Fibroblast of the aortic adventitia (primary cell): ENCODE measurements around the gene FLOT1. TPM values are rescaled to one million over a fixed set of nuclear protein-coding genes. Genes with fewer than 3 reads are reported as not detected.

Source experiments
- DNase-seq: peaks from one replicate; pipeline ENCODE4 v3.0.0-alpha.2; 2010; ENCODE audit warnings: low read depth
- H3K4me3 ChIP-seq: 2 replicates; pipeline ENCODE4 v1.5.1; 2011; ENCODE audit warnings: low read depth, mild to moderate bottlenecking, control low read depth, low read length, moderate library complexity
- total RNA-seq: library from RNA; depleted of rRNA; stranded (reverse); fragments of >200 nt; gene quantifications from 2 replicates; pipeline ENCODE4 v1.2.3, GENCODE V29; 2012; ENCODE audit warnings: low replicate concordance
- TF ChIP-seq, protein P1 (sequence below): IDR thresholded peaks from 2 replicates; pipeline ENCODE4 v1.5.1; 2011; ENCODE audit warnings: mild to moderate bottlenecking, low read length, control low read depth, inconsistent platforms; ENCODE audit not compliant: insufficient read depth

Gene FLOT1
- total RNA-seq, 1 donor, result 109 TPM

DNA sequence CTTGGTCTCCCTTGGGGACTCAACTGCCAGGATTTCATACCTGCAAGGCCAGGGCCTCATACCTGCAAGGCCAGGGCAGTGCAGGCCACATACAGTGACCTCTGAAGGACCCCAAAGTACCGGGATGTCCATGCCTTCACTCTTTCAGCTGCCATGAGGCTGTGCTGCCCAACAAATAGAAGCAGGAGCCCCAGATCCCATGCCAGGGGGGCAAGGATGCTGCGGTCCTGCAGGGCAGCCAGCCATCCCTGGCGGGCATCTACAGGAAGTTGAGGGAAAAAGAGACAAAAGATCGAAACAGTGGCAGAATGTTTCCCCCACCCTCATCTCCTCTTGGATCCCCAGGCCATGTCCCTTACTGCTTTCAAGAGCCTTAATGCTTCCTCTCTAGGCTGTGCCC is 52.5 kb downstream of the FLOT1 start:
- TF ChIP-seq, protein P1, sequence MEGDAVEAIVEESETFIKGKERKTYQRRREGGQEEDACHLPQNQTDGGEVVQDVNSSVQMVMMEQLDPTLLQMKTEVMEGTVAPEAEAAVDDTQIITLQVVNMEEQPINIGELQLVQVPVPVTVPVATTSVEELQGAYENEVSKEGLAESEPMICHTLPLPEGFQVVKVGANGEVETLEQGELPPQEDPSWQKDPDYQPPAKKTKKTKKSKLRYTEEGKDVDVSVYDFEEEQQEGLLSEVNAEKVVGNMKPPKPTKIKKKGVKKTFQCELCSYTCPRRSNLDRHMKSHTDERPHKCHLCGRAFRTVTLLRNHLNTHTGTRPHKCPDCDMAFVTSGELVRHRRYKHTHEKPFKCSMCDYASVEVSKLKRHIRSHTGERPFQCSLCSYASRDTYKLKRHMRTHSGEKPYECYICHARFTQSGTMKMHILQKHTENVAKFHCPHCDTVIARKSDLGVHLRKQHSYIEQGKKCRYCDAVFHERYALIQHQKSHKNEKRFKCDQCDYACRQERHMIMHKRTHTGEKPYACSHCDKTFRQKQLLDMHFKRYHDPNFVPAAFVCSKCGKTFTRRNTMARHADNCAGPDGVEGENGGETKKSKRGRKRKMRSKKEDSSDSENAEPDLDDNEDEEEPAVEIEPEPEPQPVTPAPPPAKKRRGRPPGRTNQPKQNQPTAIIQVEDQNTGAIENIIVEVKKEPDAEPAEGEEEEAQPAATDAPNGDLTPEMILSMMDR, result no peak
- peak overlapping the region; percentile 92 for H3K4me3 ChIP-seq
- no peak for DNase-seq

DNA sequence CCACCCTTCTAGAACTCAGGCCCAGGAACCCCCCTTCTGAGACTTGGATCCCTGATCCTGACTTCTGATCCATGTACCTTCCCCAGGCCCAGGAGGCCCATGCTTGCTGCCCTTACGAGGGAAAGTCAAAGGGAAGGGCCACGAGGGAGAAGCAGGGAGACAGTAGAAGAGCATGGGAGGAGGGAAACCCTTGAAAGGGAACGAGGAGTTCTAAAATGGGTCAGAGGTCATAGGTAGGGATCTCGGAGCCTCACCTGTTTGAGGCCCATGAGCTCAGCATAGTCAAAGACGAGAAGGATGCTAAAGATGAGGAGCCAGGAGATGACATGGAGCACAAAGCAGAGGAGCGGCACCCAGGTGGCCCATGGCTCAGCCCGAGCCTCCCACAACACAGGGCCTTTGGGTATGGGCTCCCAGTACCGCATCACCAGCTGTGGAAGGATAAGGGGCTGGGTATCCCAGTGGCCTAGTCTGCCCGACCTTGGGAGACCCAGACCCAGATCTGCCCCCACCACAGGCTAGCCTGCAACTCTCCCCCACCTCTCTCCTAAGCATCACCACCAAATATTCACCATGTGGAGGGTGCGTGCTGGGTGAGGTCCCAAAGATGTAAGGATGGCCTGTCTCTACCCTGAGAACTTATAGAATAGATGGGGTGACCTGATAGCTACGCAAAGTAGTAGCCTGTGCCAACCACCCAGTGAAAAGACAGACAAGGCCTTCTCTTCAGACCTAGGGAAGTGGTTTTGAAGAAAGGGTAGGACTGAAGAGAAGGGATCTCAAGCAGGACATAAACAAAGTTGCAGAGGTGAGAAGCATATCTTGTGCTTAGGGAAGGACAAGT is 53.2 kb downstream of the FLOT1 start:
- H3K4me3 ChIP-seq, result peak overlapping the region; percentile 93

DNA sequence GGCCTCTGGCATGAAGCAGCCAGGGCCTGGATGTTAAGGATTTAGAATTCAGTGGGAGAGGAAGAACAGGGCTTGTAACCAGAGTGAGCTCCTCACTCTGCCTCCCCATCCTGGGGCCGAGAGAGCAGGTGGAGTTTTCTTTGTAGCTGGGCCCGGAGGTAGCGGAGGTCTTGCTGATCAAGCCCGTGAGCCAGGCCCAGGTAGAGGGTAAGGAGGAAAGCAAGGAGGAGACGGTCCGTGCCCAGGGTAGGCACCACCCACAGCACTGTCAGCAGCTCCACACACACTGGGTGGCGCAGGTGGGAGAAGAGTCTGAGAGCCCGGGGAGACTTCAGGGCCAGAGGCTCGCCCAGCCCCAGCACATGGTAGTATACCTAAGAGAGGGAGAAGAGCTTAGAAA is 53.9 kb downstream of the FLOT1 start:
- TF ChIP-seq, protein P1, result no peak
- DNase-seq, result no peak
- H3K4me3 ChIP-seq, result peak overlapping the region; percentile 93

More for the DNA sequence above, 53.2 kb downstream of the FLOT1 start:
- DNase-seq, result no peak
- TF ChIP-seq, protein P1, result peak; percentile 0

DNA sequence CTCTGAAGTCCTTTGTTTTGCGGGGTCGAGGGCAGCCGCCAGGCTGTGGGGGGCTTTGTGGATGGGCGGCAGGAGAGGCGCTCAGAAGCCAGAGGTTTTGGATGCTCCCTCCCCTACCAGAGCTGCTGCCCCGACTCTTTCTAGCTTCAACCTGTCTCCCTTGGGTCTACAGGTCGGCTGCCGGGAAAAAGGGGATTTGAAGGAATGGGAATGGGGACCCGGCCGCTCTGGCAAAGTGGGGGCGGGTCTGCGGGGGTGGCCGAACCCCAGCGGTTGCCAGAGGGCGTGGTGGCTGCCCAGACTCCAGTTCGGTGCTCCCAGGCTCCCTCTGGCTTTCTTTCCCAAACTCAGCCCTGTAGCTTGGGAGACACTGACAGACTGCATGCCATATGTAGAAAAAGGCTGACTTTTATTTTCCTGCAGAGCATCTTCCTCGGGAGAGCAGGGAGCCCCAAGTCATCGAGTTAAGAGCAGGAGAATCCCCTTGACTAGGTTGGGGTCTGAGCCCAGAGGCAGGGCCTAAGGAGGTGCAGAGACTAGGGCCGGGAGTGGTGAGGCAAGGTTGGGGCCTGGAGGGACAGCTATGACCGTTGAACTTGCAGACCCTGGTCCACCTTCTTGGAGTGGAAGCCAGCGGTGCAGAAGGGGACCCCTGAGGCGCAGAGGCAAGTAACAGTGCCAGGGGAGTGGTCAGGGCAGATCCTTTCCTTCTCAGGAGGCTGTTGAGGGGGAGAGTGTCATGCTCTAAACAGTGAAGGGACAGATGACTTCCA is 54.6 kb downstream of the FLOT1 start:
- peak; percentile 59 for DNase-seq
- H3K4me3 ChIP-seq, result peak overlapping the region; percentile 93
- TF ChIP-seq, protein P1, result peak; percentile 41

DNA sequence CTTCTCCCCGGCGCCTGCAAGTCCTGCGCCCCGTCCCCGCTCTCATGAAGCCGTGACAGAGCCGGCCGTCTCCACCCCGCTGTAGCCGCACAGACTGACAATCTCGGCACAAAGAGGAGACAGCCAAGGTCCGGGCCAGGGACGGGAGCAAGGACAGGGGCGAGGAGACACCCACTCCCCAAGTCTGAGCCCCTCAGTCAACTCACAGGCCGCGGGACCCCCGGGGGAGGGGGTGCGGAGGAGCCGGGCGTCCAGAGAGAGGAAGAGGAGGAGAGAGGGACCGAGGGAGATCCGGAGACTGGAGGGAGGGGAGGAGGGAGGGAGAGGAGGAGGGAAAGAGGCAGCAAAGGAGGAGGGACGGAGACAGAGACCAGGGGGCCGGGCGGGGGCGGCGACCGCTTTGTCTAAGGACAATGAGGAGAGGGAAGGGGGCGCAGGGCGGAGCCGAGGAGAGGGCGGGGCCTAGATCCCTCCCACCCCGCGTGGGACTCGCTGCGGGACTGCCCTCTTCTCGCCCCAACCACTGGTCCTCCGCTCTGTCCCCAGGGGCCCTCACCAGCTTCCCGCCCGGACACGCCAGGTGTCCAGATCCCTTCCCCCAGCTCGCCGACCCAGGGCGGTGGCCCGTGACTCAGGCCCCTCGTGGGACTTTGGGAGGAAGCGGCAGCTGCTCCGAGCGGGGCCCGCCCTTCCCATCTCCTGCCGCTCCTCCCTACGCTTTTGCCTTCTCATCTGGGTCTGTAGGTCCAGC is 55.4 kb downstream of the FLOT1 start:
- DNase-seq, result peak; percentile 98
- TF ChIP-seq, protein P1, result no peak
- peak overlapping the region; percentile 93 for H3K4me3 ChIP-seq
